HUES64 (cell line): Measurements from ENCODE around the gene ESYT2. TPM values are rescaled to one million over a fixed set of nuclear protein-coding genes. Genes with fewer than 3 reads are reported as not detected.
"Not testable (repeated sequence)": the region's sequence is repeated elsewhere in the genome, so short reads cannot be mapped to it uniquely, and the experiment has no call there.

Source experiments
- H3K27ac ChIP-seq: 2 replicates; pipeline ENCODE4 v1.7.0; 2013; ENCODE audit warnings: low read depth, low read length, inconsistent platforms
- H3K27me3 ChIP-seq: 2 replicates; pipeline ENCODE4 v1.6.1; 2013; ENCODE audit warnings: mild to moderate bottlenecking, low read length; ENCODE audit not compliant: insufficient read depth
- H3K36me3 ChIP-seq: 2 replicates; pipeline ENCODE4 v1.6.1; 2013; ENCODE audit warnings: mild to moderate bottlenecking, low read length; ENCODE audit not compliant: insufficient read depth
- H3K4me1 ChIP-seq: 2 replicates; pipeline ENCODE4 v1.6.1; 2013; ENCODE audit warnings: mild to moderate bottlenecking, low read length, moderate library complexity; ENCODE audit not compliant: insufficient read depth
- H3K4me3 ChIP-seq: 2 replicates; pipeline ENCODE4 v1.5.1; 2013; ENCODE audit warnings: mild to moderate bottlenecking, low read length, moderate library complexity
- H3K9ac ChIP-seq: 2 replicates; pipeline ENCODE4 v1.6.1; 2013; ENCODE audit warnings: mild to moderate bottlenecking, low read depth, low read length
- H3K9me3 ChIP-seq: 2 replicates; pipeline ENCODE4 v1.6.1; 2013; ENCODE audit warnings: low read depth, low read length; ENCODE audit not compliant: insufficient read depth
- WGBS: fragments of 150-250, 120-280 bp; methylation state at CpG from one replicate; pipeline ENCODE4 v1.1.7; 2013; ENCODE audit warnings: missing lambda C conversion rate; 5-methylcytosine and 5-hydroxymethylcytosine counted together
- polyA plus RNA-seq, 2 experiments: library from polyadenylated mRNA; stranded (reverse); fragments of 50-300 nt; gene quantifications; one replicate each; pipeline ENCODE4 v1.2.3, GENCODE V29; 2013

The ESYT2 gene
- polyA plus RNA-seq (2013, experiment 1 of 2), result 14.6 TPM
- 18.1 TPM for polyA plus RNA-seq (2013, experiment 2 of 2)

DNA sequence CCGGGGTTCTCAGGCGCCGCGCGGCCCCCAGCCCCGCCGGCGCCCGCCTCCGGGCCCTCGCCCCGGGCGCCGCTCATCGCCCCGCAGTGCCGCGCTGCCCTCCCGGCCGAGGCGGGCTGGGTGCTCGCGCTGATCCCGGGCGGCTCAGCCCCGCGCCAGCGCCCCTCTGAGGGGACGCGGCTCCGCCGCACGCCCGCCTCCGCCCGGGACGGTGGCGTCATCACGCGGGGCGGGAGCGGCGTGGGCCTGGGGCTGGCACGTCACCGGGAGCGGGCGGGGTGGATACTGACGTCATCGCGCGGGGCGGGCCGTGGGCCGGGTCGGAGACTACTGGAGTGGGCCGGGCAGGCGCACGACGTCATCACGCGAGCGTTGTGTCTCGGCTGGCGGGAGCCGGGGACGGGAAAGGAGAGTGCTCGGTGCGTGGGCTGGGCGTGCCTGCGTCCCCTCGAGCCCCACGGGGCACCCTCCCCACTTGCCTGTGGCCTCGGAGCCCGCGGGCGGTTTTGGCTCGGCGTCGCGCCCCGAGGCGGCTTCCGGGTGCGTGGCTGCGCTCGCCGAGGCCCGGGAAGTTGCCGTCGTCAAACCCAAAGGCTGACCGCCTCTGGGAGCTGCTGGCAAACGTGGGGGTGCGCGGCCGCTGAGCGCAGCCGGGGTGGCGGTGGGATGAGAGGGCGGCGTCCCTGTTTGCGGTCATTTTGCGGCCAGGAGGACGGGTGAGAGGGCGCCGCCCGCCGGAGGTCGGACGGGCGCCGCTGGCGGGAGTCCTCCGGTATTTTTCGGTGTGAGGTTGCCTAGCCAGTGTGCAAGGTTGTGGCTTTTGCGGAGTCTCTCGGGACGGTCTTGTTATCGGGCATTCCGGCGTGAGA is at the start of gene ESYT2:
Gene ESYT2, minus strand, starts transcription at position 168 of the 869 bp plus-strand sequence. Its CDS starts 91 bp downstream, at position 77.
- Histone ChIP-seq H3K27me3 (peaks cover 4% of the 10 kb centered on the region; the same call in 1 of the 2 replicates), H3K9ac (peak within 1 kb of the TSS; percentile 88), H3K4me1 (peaks cover 25% of the 10 kb centered on the region), H3K27ac (peak within 1 kb of the TSS; percentile 96), H3K36me3 (no peaks in the 10 kb centered on the region), H3K4me3 (peak within 1 kb of the TSS; percentile 95), H3K9me3 (no peaks in the 10 kb centered on the region)
- under 1% methylated on average over 120 of the region's 120 CpGs for WGBS

- H3K4me3 ChIP-seq, H3K9me3 ChIP-seq, H3K27ac ChIP-seq, H3K9ac ChIP-seq, H3K4me1 ChIP-seq, H3K27me3 ChIP-seq: not testable (repeated sequence)
- peaks cover 72% of the 10 kb centered on the region for H3K36me3 ChIP-seq
- WGBS, result 91% methylated on average over 41 of the region's 41 CpGs
Measured at GRCh38 chr7:158878151-158879079, 49.1 kb upstream of the ESYT2 start.

DNA sequence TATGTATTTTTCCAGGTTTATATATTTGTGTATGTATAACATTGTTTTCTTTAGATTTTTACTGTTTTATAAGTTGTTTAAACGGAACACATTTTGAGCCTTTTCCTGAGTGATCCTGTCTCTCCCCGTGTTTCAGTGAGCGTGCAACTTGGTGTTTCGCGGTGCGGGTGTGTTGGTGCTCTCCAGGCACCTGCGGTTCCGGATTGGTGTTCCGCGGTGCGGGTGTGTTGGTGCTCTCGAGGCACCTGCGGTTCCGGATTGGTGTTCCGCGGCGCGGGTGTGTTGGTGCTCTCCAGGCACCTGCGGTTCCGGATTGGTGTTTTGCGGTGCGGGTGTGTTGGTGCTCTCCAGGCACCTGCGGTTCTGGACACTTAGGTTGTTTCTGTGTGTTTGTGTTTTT is 47.7 kb upstream of the ESYT2 start:
- 99% methylated on average over 22 of the region's 23 CpGs for WGBS
- H3K4me3 ChIP-seq, result no peak overlapping the region

GRCh38 chr7:158869876-158870275 is 40.6 kb upstream of the ESYT2 start:
- Histone ChIP-seq H3K4me1 (no peaks in the 10 kb centered on the region), H3K27ac (no peak overlapping the region), H3K27me3 (no peaks in the 10 kb centered on the region), H3K4me3 (no peak overlapping the region), H3K9ac (no peak overlapping the region), H3K36me3 (peaks cover 41% of the 10 kb centered on the region), H3K9me3 (no peaks in the 10 kb centered on the region)
- WGBS, result 95% methylated on average over 8 of the region's 9 CpGs

More for the DNA sequence above, 47.7 kb upstream of the ESYT2 start:
- Histone ChIP-seq H3K4me1 (no peaks in the 10 kb centered on the region), H3K27me3 (no peaks in the 10 kb centered on the region), H3K36me3 (peaks cover 70% of the 10 kb centered on the region), H3K9me3 (no peaks in the 10 kb centered on the region), H3K9ac (no peak overlapping the region), H3K27ac (no peak overlapping the region)

DNA sequence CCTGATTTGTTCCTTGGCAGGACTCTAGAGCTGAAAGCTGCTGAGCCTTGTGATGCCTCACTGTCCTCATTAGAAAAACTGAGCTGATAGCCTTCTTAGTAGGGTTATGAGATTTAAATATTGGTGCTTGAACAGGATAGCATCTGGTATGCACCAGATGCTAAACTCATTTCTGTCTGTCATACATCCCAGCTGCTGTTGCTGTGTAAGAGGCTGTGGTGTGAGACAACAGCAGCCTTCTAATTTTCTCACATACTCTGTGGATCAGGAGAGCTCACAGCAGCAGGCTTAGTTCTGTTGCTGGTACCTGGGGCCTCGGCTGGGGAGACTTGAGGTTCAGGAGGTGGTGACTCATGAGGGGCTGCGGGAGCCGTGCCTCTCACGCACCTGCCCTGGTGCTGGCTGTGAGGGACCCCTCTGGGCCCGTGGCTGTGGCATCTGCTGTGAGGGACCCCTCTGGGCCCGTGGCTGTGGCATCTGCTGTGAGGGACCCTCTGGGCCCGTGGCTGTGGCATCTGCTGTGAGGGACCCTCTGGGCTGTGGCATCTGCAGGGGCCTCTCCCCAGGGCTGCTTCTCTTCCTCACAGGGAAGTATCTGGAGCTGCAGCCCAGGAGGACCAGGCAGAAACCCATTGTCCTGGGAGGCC is 39.6 kb upstream of the ESYT2 start:
- Histone ChIP-seq H3K9me3 (no peaks in the 10 kb centered on the region), H3K36me3 (peaks cover 31% of the 10 kb centered on the region), H3K27me3 (no peaks in the 10 kb centered on the region), H3K4me1 (no peaks in the 10 kb centered on the region), H3K4me3 (no peak overlapping the region), H3K27ac (no peak overlapping the region), H3K9ac (no peak overlapping the region)
- 92% methylated on average over 7 of the region's 7 CpGs for WGBS

DNA sequence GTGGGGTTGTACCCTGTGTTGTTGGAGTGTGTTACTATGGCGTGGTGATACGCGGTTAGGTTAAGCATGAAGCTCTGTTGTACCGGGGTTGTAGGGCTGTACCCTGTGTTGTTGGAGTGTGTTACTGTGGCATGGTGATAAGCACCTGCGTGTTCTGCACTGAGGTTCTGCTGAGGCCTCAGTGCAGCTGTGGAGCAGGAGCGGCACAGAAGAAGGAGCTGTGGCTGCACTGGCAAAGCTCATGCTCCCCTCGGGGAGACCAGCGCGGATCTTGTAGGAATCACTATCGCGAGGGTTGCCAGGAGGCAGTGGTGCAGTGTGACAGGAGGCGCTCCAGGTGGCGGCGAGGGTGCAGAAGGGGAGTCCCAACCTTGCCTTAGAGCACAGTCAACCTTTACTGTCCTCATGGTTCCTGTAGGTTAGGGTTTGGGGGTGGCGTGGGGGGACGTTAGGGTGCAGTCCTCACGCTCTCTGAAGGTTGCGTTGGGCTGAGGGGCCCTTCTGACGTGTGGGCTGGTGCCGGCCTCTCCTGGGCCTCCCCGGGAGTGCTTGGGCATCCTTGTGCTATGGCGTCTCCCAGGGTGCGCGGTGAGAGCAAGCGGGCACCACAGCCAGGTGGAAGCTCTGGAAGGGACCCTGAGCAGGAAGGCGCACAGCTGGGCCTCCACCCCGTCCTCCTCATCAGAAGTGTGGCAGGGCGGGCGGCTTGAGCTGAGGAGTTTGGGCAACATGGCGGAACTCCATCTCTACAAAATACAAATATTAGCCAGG is 38.1 kb upstream of the ESYT2 start:
- no peaks in the 10 kb centered on the region for H3K4me1 ChIP-seq
- 94% methylated on average over 30 of the region's 30 CpGs for WGBS

DNA sequence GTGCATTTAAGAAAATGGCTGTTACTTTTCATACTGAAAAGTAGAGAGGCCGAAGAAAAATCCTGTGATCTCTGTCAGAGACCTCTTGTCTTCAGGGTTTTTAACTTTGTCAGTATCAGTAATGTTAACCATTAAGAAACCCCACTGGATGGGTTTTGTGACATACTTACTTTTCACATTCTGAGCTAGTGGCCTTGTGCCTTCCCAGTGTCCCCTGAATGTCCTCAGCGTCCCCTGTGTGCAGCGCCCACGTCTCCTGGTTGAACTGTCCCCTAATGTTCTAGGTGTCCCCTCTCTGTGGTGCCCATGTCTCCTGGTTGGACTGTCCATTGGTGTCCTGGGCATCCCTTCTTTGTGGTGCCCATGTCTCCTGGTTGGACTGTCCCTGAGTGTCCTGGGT is 36.7 kb upstream of the ESYT2 start:
- Histone ChIP-seq H3K27ac (no peak overlapping the region), H3K9ac (no peak overlapping the region), H3K36me3 (peaks cover 10% of the 10 kb centered on the region), H3K9me3 (no peaks in the 10 kb centered on the region), H3K4me1 (peaks cover 12% of the 10 kb centered on the region), H3K27me3 (no peaks in the 10 kb centered on the region), H3K4me3 (no peak overlapping the region)
- 95% methylated on average over 4 of the region's 4 CpGs for WGBS

More for the DNA sequence above, 38.1 kb upstream of the ESYT2 start:
- no peak overlapping the region for H3K27ac ChIP-seq
- peaks cover 21% of the 10 kb centered on the region for H3K36me3 ChIP-seq
- H3K9ac ChIP-seq, result no peak overlapping the region
- H3K4me3 ChIP-seq, result no peak overlapping the region
- no peaks in the 10 kb centered on the region for H3K9me3 ChIP-seq
- H3K27me3 ChIP-seq, result no peaks in the 10 kb centered on the region

DNA sequence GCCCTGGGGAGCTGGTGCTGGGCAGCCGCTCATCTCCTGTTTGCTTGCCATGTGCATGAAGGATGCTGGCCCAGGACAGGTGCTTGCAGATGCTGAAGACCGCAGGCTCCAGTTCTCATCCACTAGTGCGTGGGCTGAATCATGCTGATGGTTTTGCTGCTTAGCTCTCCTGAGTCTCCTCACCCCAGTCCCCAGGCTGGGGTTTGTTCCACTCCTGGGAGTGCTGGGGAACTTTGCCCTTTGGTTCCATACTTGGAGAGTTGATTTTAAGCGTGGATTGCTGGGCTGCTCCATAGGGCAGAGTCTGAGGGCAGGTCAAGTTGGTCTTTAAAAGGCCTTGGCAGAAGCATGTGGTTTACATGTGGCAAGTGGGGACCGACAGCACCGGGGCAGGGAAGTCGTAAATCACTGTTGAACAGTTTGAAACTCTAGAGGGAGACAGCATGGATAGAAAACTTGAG is 36.2 kb upstream of the ESYT2 start:
- Histone ChIP-seq H3K4me3 (no peak overlapping the region), H3K36me3 (peaks cover 6% of the 10 kb centered on the region; the same call in 1 of the 2 replicates), H3K27ac (no peak overlapping the region), H3K27me3 (no peaks in the 10 kb centered on the region), H3K9me3 (no peaks in the 10 kb centered on the region), H3K9ac (no peak overlapping the region), H3K4me1 (peaks cover 17% of the 10 kb centered on the region)
- WGBS, result 87% methylated on average over 7 of the region's 7 CpGs

DNA sequence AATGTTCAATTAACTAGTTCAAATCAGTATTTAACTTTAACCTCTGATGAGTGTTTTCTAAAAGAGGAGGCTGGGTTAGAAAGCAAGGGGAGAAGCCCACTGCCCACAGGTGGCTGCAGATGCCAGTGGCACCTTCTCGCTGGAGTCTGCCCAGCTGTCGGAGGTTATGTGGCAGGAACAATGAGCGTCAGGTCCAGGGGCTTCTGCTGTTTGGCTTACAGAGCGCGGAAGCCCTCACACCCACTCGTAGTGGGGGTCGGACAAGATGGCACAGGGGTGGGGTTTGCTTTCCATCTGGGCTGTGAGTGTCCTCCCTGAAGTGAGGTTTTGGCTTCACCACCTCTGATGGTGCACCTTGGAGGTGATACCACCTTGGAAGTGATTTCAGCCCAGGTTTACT is 35.5 kb upstream of the ESYT2 start:
- Histone ChIP-seq H3K9ac (no peak overlapping the region), H3K4me1 (peaks cover 23% of the 10 kb centered on the region), H3K36me3 (peaks cover 4% of the 10 kb centered on the region; the same call in 1 of the 2 replicates), H3K27ac (no peak overlapping the region), H3K27me3 (no peaks in the 10 kb centered on the region), H3K4me3 (no peak overlapping the region), H3K9me3 (no peaks in the 10 kb centered on the region)
- WGBS, result 93% methylated on average over 7 of the region's 7 CpGs

GRCh38 chr7:158864507-158864820 is 35.2 kb upstream of the ESYT2 start:
- 85% methylated on average over 3 of the region's 3 CpGs for WGBS
- Histone ChIP-seq H3K27me3 (no peaks in the 10 kb centered on the region), H3K9me3 (no peaks in the 10 kb centered on the region), H3K36me3 (no peaks in the 10 kb centered on the region; the same call in 1 of the 2 replicates), H3K4me1 (peaks cover 27% of the 10 kb centered on the region), H3K27ac (no peak overlapping the region), H3K4me3 (peak overlapping the region; percentile 47), H3K9ac (no peak overlapping the region)
